Inferior parietal cortex (tissue), 1 donor: Measurements from ENCODE around the gene FBXO4.

Experiments used
- DNase-seq: peaks from one replicate; pipeline ENCODE4 v3.0.0-alpha.2; 2016; ENCODE audit errors: extremely low spot score

The FBXO4 gene, protein sequence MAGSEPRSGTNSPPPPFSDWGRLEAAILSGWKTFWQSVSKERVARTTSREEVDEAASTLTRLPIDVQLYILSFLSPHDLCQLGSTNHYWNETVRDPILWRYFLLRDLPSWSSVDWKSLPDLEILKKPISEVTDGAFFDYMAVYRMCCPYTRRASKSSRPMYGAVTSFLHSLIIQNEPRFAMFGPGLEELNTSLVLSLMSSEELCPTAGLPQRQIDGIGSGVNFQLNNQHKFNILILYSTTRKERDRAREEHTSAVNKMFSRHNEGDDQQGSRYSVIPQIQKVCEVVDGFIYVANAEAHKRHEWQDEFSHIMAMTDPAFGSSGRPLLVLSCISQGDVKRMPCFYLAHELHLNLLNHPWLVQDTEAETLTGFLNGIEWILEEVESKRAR

DNA sequence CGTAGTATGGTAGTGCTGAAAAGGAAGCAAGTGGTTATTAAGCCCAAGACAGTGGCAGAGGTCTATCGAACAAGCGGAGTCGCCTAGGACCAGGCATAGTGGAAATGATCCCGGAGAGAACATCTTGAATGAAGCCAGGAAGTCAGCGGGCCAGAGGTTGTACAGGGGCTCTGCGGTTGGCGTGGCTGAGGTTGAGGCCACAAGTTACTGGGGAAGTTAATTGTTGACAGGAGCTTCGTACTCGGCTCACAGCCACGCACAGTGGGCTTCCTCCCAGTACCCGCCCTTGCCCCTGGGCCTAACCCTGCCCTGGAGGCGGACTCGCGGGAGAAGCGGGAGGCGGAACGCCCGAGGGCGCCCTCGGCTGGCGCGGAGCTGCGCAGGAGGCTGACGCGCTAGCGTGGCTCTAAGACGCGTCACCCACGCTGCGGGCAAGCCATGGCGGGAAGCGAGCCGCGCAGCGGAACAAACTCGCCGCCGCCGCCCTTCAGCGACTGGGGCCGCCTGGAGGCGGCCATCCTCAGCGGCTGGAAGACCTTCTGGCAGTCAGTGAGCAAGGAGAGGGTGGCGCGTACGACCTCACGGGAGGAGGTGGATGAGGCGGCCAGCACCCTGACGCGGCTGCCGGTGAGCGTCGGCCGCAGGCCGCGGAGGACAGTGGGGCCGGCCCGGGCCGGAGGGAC, at the start of gene FBXO4:
Gene FBXO4, plus strand, starts transcription at position 410 of the 683 bp plus-strand sequence. Its CDS starts 29 bp downstream, at position 439.
- peak; percentile 79 for DNase-seq

DNA sequence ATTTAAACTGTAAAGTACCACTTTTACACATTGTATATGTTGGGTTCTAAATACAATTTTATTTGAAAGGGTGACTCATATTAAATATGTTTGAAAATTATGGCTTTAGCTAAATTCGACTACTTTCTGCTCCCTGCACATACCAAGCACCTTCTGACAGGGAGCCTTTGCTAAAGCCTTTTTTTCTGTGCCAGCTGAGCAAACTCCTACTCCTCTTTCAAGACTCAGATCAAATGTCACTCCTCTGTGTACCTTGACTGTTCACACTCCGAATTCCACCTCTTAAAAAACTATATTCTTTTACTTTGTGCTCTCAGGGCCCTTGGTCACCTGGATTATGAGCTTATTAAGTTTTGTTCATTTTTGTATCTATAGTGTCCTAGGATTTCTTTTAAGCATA, 48.4 kb upstream of the FBXO4 start:
- DNase-seq, result no peak

DNA sequence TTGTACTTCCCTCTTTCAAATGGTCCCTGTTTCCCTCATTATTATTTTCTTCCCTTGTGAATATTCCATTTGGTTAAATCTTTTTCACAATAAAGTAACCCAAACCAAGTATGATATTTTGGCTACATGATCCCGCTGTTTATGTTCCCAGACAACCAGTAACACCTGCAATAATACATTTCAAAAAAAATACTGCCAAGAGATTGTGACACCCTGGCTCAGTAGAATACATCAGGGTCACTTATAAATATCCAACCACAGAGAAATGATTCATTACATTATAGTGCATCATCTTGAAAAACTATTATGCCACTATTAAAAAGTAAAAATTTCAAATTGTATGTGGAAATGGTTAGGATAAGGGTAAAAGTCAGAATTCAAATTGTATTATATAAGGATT, 47.7 kb upstream of the FBXO4 start:
- DNase-seq, result no peak

DNA sequence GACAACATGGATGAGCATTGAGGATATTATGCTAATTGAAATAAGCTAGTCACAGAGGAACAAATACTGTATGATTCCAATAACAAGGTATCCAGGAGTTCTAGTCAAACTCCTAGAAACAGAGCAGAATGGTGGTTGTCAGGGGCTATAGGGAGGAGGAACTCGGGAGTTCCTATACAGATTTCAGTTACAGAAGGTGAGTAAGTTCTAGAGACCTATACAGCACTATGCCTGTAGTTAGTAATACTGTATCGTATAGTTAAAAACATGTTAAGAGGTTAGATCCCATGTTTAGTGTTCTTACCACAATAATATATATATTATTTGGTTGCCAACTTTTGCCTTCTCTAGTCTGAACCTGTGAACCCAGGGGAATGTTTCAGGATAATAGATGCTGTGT, 46.9 kb upstream of the FBXO4 start:
- DNase-seq, result no peak

DNA sequence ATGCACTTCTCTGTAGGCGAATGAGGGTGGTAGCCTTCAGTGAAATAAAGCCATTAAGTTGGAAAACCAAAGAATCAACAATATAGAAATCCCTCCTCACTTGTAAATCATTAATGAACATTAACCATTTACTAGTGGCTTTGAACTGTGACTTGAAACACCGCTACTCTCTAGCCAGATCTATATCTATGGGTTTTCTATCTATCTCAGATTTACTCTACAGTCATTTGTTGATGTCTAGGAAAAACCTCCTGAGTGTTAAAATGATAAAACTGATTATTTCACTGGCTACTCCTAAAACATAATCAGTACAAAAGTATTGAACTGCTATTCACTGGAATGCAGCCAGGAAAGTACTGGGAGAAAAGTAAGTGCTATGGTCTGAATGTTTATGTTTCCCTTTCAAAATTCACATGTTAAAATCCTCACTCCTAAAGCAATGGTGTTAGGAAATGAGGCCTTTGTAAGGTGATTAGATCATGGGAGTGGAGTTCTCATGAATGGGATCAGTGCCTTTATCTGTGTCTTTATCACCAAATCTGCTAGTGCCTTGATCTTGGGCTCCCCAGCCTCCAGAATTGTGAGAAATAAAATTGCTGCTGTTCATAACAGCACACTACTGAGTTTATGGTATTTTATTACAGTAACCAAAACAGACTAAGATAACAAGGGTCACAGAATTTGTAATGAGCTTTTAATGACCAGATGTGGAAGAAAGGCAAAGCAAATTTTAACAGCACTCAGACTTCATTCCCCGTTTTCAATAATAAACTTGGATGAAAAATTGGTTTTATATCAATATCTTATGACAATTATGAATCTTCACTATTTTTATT, 46.2 kb upstream of the FBXO4 start:
- no peak for DNase-seq

DNA sequence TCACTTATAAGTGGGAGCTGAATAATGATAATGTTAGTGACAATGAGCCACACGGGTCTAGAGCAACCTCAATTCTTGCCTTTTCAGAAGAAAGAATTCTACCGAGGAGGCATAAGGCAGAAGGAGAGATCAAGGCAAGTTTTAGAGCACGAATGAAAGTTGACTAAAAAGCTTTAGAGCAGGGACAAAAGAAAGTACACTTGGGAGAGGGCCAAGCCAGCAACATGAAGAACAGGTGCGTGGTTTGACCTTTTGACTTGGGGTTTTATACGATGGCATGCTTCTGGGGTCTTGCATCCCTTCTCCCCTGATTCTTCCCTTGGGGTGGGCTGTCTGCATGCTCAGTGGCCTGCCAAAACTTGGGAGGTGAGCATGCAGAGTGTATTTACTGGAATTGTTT, 42.3 kb upstream of the FBXO4 start:
- DNase-seq, result no peak

DNA sequence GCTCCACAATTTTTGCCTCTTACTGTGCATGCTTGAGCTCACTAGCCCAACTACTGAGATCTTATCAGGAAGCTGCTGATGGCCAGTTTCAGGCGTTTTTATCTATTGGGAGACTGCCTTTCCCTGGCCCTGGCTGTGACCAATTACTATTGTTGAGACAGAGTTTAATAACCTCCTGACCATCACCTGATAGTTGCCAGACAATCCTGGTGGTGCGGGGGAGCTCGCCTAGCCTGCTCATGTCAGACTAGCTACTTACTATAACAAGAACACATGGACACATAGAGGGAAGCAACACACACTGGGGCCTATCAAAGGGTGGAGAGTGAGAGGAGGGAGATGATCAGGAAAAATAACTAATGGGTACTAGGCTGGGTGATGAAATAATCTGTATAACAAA, 41.8 kb upstream of the FBXO4 start:
- no peak for DNase-seq

DNA sequence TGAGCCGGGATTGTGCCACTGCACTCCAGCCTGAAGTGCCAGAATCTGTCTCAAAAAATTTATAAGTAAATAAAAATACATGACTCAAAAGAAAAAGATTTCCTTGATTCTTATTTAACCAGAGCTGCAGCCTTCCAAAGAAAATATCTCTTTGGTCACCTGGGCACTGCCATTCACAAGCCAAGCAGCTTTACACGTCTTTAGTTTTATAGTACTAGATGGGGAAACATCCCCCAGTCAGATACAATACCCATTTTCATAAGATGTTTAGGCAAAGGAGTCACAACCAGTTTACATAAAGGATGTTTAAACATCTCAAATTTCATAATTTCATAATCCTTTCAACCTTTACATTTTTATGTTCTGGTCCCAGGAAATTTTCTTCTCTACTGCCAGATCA, 41.1 kb upstream of the FBXO4 start:
- DNase-seq, result no peak

DNA sequence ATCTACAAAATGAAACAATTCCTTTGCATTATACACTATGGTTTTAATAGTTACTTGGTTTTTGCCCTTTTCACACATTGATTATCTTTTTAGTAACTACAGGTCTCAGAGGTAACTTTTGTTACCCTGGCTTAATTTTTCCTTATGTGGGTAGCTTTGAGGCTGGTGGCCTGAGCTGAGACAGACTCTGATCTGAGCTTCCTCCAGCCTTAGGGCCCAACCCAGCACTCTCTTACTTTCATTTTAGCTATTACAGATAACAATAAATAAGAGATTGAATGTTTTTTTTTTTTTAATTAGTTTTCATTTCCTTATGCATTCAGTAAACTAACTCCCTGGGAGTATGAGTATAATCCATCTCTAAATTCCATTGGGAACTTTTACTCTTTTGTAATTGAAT, 39.8 kb upstream of the FBXO4 start:
- no peak for DNase-seq

DNA sequence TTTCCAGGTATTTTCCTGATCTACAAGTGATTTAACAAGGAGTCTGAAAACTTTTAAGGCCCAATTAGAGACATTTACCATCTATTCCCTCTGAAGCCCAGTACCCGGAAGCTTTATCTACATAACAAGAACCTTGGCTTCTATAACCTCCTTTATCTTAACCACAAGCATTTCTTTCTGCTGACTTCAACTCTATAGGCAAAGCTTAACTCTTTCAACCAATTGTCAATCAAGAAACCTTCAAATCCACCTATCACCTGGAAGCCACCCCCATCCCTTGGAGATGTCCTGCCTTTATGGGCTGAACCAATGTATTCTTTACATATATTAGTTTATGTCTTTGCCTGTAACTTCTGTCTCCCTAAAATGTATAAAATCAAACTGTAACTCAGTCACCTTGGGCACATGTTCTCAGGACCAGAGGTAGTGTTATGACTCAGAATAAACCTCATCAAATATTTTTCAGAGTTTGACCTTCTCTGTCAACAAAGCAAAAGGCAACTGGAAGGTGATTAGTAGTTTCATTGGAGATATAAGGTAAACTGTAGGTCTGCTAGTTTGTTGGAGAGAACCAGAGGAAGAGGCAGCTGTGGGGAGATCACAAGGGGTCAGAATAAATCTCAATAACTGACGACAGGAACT, 33.9 kb upstream of the FBXO4 start:
- DNase-seq, result no peak

DNA sequence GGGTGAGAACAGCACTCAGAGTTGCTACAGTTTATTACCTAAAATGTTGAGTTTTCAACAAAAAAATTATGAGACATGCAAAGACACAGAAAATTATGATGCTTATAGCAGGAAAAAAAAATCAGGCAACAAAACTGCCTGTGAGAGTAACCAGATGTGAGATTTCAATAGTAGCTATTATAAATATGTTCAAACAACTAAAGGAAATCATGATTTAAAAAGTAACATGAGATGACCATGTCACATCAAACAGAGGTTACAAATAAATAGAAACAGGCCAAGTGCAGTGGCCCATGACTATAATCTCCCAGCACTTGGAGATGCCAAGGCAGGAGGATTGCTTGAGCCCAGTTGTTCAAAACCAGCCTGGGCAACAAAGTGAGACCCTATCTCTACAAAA, 33.0 kb upstream of the FBXO4 start:
- DNase-seq, result no peak

DNA sequence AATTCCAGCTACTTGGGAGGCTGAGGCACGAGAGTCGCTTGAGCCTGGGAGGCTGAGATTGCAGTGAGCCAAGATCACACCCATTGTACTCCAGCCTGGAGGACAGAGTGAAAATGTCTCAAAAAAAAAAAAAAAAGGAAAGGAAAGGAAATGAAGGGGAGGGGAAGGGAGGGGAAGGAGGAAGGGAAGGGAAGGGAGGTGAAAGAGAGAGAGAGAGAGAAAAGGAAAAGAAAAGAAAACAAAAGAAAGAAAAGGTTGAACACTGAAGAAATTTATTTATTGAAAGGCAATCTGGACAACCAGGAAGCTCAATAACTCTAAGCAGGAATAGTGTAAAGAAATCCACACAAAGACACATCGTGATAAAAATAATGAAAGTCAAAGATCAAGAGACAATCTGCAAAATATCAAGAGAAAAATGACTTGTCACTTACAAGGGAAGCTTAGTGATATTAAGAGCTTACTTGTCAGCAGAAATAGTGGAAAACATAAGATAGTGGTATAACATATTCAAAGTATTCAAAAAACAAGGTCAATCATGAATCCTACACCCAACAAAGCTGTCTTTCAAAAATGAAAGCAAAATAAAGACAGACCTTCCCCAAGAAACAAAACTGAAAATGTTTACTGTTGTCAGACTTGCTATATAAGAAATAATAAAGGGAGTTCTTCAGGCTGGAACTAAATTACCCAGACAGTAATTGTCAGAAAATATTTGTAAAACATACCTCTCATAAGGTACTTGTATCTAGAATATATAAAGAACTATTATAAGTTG, 31.8 kb upstream of the FBXO4 start:
- no peak for DNase-seq

DNA sequence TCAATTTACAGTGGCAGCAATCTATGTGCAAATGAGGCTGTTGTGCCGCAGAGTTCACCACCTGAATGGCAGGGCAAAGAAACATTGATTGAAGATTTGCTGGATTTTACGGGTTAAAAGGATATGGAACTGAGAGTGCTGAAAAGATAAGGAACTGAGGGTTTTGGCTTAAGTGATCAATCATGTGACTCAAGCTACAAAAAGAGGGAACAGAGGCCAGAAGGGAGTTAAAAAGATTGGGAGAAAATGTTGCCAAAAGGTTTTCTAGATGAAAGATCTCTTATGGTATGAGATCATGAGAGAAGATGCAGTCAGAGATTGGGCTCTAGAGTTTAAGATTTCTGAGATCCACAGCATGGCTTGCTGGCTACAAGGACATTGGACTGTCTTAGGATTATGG, 28.9 kb upstream of the FBXO4 start:
- no peak for DNase-seq

DNA sequence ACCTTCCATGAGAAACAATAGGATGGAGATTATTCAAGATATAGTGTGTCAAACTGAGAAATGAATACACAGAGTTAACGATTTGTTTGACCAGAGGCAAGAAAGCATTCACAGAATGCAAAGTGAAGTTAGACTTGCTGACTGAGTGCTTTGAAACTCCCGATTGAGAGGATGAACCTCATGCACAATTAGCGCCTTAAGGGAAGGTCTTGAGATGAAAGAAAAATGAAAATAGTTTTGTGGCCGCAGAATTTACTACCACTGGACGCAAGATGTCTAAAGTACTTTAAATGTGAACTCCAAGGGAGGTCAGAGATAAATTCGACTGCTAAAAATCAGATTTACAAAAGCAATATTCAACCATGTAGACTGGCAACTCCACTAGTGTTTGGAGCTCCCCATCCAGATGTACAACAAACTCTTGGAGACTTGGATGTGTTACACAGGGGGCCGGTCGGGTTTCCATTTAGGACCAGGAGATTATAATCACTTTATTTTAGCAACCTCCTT, 21.6 kb upstream of the FBXO4 start:
- no peak for DNase-seq

DNA sequence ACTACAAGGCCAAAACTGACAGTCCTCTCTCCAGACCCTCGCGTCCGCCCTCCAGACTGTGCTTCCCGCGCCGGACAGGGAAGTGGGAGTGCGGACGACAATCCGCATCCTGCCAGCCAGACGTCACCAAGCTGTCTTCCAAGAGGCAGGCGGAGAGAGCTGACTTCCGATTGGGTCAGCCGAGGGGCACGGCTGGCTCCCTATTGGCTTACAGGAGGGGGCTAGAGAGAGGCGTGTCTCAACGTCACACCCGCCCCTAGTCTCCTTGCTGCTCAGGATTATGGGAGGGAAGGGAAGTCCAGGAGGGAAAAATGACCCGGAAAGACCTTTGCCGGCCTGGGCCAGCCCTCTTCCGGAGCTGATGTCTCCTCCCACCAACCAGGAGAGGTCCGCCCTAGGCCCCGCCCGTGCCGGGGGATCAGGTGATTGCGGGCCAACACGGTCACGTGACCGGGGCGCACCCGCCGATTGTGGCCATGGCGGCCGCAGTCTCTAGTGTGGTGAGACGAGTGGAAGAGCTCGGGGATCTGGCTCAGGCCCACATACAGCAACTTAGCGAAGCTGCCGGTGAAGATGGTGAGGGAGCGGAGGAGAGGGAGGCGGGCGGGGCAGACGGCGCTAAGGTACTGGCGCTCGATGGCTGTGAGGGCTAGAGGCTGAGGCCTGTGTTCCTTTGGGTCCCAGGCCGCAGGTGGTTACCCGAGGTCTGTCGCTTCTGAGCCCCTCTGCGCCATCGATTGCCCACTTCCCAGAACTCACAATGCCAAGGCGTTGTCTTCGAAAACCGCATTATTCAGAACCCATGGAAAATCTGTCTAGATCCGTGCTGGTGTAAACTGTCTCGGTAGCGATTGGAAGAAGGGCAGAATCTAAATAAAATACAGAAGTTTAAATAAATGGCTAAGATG, 20.9 kb upstream of the FBXO4 start, which contains the start of gene RIMOC1:
Gene RIMOC1, plus strand, starts transcription at position 453 of the 908 bp plus-strand sequence. Its CDS starts 24 bp downstream, at position 477.
- DNase-seq, result peak; percentile 99

DNA sequence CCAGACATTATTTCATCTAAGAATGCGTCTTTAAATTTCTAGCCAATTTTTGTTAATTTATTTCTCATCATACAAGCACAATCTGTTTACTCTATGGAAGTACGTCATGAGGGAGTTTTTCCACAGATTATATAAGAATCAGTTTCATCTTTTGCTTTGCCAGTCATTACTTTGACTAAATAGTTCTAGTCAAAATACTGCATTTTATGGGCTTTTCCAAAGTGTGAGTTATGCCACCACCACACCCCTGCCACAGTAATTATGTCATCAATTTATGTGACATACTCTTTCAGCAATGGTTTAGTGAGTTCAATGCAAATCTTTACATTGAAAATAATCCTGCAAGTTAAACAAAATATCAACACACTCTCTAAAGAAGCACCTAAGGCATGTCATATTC, 18.9 kb upstream of the FBXO4 start:
- no peak for DNase-seq

DNA sequence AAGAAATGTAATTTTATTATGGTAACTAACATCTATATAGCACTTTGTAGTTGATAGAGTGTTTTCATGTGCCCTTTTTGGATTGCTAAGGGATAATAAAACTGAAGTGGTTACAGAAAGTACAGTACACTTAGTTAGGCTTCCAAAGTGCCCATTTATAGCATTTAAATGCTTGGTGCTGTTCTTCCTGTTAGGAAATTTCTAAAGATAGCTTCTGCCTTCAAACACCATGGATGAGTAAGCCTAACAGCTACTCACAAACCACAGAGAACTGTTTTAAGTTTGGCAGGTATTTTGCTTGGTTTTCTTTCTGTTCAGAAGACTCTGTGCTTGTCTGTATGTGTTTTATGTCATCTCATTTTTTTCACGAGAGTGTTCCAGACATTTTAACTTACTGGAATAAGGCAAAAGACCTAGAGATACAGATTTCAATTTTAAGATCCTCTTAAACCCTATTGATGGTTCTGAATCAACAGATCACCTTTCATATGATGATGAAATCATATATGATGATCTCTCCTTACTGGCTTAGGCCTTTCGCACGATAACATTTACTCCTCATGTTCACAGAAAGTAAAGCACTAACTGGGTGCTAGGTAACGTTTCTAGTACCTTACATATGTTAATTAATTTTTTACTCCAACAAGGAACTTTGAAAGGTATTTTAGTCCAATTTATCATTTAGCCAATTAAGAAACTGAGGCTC, 16.6 kb upstream of the FBXO4 start:
- peak; percentile 30 for DNase-seq

DNA sequence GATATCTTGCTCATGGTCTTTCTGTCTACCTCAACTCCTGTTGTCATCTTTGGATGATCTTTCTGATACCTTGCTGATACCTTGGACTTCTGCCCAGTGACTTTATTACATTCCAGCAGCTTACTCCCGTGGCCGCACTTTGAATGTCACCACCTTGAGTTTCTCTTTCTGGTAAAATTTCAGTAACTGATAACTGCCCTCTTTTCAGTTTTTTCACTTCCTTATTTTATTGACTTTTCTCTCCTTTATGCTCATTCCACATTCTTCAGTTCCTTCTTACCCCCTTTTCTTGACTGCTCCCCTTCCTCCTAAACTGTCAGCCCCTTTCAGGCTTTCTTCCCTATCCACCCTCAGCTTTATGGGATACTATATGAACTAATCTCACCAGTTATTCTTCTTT, 7.0 kb upstream of the FBXO4 start:
- DNase-seq, result no peak

DNA sequence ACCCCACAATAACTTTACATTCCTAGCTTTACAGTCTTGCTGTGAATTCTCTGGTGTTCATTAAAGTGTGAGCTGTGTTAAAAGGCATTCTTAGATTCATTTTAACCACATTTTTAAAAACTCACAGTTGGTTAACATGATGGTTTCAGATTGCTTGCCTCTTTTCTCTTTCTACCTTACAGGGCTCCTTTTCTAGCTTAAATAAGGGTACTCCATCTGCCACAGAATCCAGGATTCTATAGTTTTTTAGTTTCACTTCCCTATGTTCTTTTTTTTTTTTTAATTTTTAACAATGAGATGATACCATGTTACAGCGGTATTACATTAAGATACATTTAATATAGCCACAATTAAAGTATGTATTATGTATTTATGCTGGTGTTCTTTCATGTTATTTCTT, 3.9 kb upstream of the FBXO4 start:
- DNase-seq, result no peak
